NCI-H2196 treated with DMSO at 0.1 percent for 48 hours (cell line): ENCODE results near the gene SLC25A43.
"Not testable (repeated sequence)": the region's sequence is repeated elsewhere in the genome, so short reads cannot be mapped to it uniquely, and the experiment has no call there.

Source experiments
- DNase-seq: peaks from one replicate; lab custom pipeline; 2025; ENCODE audit not compliant: unreplicated experiment; lab: John Stamatoyannopoulos, UW

The SLC25A43 gene

DNA sequence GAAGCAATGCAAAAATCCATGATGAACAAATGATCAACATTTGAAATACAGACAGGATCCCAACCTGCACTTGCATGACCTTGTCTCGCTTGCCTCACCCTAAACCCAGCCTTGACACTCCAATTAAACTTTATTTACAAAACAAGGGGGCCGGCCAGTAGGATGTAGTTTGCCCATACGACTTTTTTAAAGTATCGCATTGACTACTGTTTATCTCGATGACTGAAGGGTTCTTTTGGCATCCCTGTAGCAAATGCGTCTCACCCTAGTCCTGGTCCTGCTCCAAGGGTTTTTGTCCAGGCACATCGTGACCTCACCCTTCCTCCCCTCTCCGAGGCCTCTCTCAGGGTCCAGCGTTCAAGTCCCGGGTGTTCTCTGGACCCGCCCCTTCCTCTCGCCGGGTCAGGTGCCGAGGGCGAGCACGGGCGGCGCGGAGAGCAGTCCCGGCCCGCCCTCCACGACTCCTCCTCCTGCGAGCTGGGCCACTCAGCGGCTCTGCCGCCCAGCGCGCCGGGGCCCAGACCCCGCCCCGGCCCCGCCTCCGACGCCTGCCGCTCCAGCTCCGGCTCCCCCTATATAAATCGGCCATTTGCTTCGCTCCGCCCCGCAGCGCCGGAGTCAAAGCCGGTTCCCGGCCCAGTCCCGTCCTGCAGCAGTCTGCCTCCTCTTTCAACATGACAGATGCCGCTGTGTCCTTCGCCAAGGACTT, 68.9 kb downstream of the SLC25A43 start, which contains the start of gene SLC25A5:
Gene SLC25A5, plus strand, starts transcription at position 603 of the 709 bp plus-strand sequence. Its CDS starts 72 bp downstream, at position 675.
- peak; percentile 53 for DNase-seq

GRCh38 chrX:119468551-119469312, 69.6 kb downstream of the SLC25A43 start:
- DNase-seq, result peak; percentile 55

- DNase-seq, result no peak
Observed at GRCh38 chrX:119469313-119469635, 70.1 kb downstream of the SLC25A43 start.

DNA sequence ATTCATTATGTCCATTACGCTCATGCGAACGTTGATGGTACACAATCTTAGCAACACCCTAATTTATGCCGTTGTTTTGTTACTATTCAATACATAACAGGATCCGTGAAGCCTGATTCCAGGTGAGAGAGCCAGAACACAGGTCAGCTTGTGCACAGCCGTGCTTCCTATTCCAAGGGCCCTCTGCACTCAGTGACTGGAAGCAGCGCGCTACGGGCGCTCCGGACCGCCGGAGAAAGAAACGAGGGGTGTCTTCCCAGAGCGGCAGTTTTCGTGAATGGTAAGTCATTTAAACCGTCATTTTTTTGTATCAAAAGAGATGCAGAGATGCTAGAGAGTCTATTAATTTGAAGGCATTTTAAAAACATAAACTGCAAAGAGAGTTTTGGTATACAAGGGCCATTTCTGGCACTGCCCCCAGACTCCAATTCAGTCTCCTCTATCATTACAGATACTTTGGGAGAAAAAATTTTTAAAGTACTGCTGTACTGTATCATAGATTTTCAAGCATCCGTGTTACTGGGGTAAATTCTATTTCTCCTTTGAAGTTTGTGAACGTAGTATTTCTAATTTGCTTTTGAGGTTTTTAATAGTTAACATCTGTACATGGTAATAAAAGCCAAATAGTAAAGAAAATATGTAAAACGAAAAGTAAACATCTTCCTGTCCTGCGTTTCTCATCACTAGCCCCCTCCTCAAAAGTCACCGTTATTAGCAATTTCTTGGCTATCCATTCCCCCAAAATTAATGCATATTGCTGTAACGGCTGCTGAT, 75.7 kb downstream of the SLC25A43 start:
- DNase-seq, result no peak

DNA sequence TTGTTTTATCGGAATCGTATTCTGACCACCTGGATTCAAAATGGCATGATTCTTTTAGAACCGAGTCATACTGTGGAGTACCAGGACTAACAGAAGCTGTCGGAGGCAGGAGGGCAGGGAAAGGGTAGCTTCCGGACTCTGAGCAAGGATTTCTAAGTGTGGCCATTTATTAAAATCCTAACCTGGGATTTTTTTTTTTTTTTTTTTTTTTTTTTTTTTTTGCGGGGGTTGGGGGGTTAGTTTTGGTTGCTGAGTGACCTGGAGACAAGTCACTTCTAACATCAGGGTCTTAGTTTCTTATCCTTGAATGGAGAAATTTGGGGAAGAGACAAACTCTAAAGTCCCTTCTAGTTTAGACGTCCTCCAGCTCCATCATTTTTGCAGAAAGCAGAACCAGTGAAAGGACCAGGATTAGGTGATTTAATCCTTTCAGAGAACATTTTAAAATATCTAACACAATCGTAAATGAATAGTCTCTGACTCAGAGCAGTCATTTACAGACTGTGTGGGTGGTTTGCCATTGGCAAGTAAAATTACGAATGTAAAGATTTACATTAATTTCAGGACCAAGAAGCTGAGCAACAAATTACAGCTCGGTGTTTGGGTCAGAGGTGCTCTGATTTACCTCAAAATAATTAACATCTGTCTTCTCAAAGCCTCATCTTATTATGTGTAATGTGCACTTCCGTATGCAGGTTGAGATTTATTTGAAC, 76.4 kb downstream of the SLC25A43 start:
- no peak for DNase-seq

DNA sequence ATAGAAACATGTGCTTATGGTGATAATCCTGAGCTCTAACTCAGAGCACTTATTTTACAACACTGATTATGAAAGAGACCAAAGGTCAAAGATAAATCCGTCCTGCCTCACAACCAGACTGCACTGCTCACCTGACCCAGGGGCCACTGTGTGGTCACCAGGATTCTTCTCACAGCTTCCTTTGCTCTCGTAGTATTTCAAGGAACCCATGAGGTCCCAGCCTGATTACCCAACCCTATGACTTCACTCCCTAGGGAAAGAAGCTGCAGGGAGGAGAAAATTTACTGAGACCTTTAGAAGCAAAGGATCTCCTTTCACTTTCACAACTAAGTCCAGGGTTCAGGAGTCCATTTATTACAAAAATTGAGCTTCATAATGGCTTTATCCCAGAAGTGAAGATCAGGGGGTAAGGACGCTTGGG, 78.7 kb downstream of the SLC25A43 start:
- no peak for DNase-seq

DNA sequence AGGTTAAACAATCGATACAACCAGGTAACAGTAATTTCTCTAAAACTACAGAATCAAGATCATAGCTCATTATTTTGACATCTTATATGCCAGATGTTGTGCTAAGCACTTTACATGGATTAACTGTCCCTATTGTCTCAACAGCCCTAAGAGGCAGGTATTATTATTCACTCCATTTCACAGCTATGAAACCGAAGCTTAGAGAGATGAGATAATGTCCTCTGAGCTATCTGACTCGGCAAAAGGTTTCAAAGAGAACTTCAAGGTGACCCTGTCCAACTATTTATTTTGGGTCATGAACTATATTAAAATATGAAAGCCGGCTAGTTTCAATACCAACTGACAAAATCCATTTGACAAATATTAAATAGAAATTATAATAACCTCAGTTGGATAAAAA, 79.4 kb downstream of the SLC25A43 start:
- no peak for DNase-seq

DNA sequence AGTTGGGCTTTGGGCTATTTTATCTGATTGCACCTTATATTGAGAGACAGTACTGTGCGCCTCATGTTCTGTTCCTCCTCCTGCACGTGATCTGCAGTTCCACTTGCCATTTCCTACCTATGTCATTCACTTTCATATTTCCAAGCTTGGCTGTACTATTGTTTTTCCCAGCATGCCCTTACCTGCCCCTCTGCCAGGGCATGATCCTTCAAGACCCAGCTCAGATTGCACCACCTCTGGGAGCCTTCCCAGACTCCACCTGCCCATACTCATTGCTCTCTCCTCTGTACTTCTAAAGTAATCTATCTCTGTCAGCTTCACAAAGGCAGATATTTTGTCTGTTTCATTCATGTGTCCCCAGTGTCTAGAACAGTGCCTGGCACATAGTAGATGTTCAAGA, 80.7 kb downstream of the SLC25A43 start:
- DNase-seq, result no peak

GRCh38 chrX:119481323-119481801, 82.2 kb downstream of the SLC25A43 start:
- DNase-seq, result no peak

DNA sequence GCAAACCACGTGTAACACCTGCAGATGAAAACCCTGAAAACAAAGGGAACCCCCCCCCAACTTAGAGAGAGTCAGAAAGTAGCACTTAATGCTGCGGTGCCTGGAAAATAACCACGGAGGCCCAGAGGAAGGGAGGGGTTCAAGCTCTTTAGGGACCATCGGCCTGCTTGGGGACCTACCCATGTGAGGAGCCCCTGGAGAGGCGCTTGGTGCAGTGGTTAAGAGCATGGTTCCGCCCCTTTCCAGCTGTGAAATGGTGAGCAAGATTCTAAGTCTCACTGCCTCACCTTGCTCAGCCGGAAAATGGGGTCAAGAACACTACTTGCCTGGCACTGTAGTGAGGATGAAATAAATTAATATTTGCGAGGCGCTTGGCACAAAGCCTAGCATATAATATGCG, 82.9 kb downstream of the SLC25A43 start:
- DNase-seq, result no peak

DNA sequence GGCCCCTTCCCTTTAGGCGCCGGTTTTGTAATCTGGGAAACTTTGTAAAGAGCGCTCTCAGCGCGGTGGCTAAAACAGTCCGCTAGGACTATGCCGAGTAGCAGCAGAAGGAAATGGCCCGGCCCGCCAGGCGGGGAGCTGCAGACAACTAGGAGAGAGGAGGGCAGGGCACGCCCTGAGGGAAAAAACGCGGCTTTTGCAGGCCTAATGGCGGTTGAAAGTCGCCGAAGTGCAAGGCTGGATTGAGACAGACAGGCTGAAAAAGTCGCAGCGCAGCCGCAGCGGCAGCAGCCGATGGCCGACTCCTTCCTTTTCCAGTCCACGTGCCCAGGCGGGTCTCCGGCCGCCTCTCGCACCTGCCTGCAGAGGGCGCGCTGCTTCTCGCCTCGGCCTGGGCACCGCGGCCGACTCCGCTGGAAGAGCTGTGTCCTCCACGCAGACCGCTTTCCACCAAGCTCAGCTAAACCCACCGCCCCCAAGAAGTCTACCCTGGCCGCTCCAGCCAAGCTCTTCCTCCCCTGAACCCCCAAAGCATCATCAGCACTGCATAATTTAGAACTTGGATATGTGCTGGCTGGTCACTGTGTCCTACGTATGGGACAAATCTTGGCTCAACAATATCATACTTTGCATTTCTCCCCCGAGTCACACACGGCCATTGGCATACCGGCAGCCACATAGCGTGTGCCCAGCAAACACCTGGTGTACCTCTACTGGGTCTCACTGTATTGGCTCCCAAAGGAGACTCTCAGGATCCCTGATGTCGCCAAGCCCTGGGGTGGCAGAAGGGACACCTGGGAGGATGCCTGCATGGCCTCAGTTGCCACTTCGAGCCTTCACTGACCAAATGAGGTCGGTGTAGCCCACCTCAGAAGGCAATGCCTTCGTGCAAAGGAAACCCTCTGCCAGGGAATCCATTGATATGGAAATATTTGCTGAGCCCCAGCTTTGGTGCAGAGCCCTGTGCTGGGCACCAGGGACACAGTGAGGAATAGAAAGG, 83.6 kb downstream of the SLC25A43 start:
- no peak for DNase-seq

- DNase-seq, result no peak
Observed at GRCh38 chrX:119486745-119487144, 87.6 kb downstream of the SLC25A43 start.

- not testable (repeated sequence) for DNase-seq
Observed at GRCh38 chrX:119487766-119488165, 88.6 kb downstream of the SLC25A43 start.

DNA sequence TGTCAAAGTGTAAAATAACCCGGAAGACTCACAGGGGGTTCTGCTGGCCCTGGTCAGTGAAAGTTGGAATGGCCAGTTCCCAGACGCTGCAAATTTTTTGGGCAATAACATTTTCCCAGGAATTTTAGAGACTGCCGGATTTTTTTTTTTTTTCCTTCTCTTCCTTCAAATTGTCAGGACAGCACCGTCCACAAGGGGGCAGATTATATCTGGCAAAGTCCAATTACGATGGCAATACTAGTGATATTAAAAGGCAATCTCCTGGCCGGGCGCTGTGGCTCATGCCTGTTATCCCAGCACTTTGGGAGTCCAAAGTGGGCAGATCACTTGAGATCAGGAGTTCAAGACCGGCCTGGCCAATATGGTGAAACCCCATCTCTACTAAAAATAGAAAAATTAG, 89.6 kb downstream of the SLC25A43 start:
- no peak for DNase-seq

GRCh38 chrX:119489212-119490074, 90.3 kb downstream of the SLC25A43 start:
- DNase-seq, result no peak

GRCh38 chrX:119492463-119492862, 93.3 kb downstream of the SLC25A43 start:
- no peak for DNase-seq

DNA sequence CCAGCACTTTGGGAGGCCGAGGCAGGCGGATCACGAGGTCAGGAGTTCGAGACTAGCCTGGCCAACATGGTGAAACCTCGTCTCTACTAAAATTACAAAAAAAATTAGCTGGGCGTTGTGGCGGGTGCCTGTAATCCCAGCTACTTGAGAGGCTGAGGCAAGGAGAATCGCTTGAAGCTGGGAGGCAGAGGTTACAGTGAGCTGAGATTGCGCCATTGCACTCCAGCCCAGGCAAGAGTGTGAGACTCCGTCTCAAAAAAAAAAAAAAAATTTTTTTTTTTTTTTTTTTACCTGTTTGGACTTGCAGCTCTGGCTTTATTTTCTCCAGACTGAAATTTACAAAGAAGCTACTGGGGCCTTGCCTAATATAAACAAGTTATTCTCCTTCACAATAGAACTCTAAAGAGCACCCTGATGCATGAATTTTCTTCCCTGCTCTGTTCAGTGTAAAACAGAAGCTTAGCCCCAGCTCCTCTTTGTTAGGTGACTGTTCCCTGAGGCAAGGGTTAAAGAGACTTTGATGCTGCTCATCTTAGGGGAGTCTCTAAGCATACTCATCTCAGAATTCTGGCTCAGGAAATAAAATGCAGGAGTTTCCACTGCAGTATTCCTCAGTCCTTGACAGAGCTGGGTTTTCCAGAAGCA, 94.8 kb downstream of the SLC25A43 start:
- not testable (repeated sequence) for DNase-seq
